HG03045 (cell line): Measurements from ENCODE around the gene GNAT3.

Experiments
- ATAC-seq: cut with Tn5 transposase; IDR thresholded peaks from one replicate; pipeline ENCODE4 v1.9.1; 2021; ENCODE audit warnings: mild to moderate bottlenecking, moderate library complexity; ENCODE audit not compliant: unreplicated experiment

Gene GNAT3

GRCh38 chr7:80467069-80467468 lies 44.8 kb downstream of the GNAT3 start:
- no peak for ATAC-seq

- ATAC-seq: no peak
These were observed 45.2 kb downstream of the GNAT3 start for GRCh38 chr7:80466636-80467035.

- ATAC-seq: no peak
These were observed 47.7 kb downstream of the GNAT3 start for GRCh38 chr7:80464211-80464610.

GRCh38 chr7:80463272-80463920 lies 48.5 kb downstream of the GNAT3 start:
- no peak for ATAC-seq

GRCh38 chr7:80460857-80461256 lies 51.0 kb downstream of the GNAT3 start:
- no peak for ATAC-seq

- ATAC-seq: no peak
These were observed 51.9 kb downstream of the GNAT3 start for GRCh38 chr7:80459776-80460510.

- ATAC-seq: no peak
These were observed 52.8 kb downstream of the GNAT3 start for GRCh38 chr7:80458822-80459725.

- no peak for ATAC-seq
These were observed 58.0 kb downstream of the GNAT3 start for GRCh38 chr7:80453699-80454340.

- ATAC-seq: no peak
These were observed 61.1 kb downstream of the GNAT3 start for GRCh38 chr7:80450621-80451308.

- ATAC-seq: no peak
These were observed 62.0 kb downstream of the GNAT3 start for GRCh38 chr7:80449836-80450235.

- ATAC-seq: no peak
These were observed 66.5 kb downstream of the GNAT3 start for GRCh38 chr7:80445351-80445750.

- ATAC-seq: no peak
These were observed 67.1 kb downstream of the GNAT3 start for GRCh38 chr7:80444811-80445210.

- ATAC-seq: no peak
These were observed 68.5 kb downstream of the GNAT3 start for GRCh38 chr7:80443325-80443724.

GRCh38 chr7:80440883-80441282 lies 71.0 kb downstream of the GNAT3 start:
- ATAC-seq: no peak

- ATAC-seq: no peak
These were observed 71.7 kb downstream of the GNAT3 start for GRCh38 chr7:80439894-80440821.

GRCh38 chr7:80435521-80435920 lies 76.3 kb downstream of the GNAT3 start:
- no peak for ATAC-seq

GRCh38 chr7:80434047-80434446 lies 77.8 kb downstream of the GNAT3 start:
- no peak for ATAC-seq

GRCh38 chr7:80432166-80432565 lies 79.7 kb downstream of the GNAT3 start:
- ATAC-seq: no peak

- ATAC-seq: no peak
These were observed 82.7 kb downstream of the GNAT3 start for GRCh38 chr7:80429181-80429580.
